ENCODE results near the gene IBTK. TPM values are rescaled to one million over a fixed set of nuclear protein-coding genes. Genes with fewer than 3 reads are reported as not detected.

Gene IBTK
- total RNA-seq, 4 donors from 2014 or later: 26.2 to 38.6 (median 27.2) TPM

- Histone ChIP-seq H3K9me3 (no peaks in the 10 kb centered on the region), H3K4me1 (no peaks in the 10 kb centered on the region), H3K27ac (replicated peaks in 1 of 4) (no peak overlapping the region), H3K4me3 (no peak overlapping the region), H3K36me3 (peaks cover 22 to 97% (median 70%) of the 10 kb centered on the region in 4 donors), H3K27me3 (no peaks in the 10 kb centered on the region)
- 47% methylated on average over 1 of the region's 1 CpG for WGBS
- no peak for DNase-seq (ENCODE audit: extremely low spot score)
- TF ChIP-seq CTCF (IDR thresholded peaks at IDR 0.05) (no peak), POLR2A (IDR thresholded peaks at IDR 0.05; ENCODE audit: low read depth) (no peak), EP300 (IDR thresholded peaks at IDR 0.05) (no peak), POLR2AphosphoS5 (IDR thresholded peaks at IDR 0.05) (no peak)
- intact Hi-C loops (cut with DNase I): loop anchor here (10.0 kb wide), 1 partner anchor 928 kb away; no protein-coding TSS in a partner anchor
Observed at GRCh38 chr6:82217018-82217586, 30.4 kb downstream of the IBTK start.

- Histone ChIP-seq H3K27me3 (no peaks in the 10 kb centered on the region), H3K27ac (replicated peaks in 1 of 4) (no peak overlapping the region), H3K36me3 (peaks cover 22 to 95% (median 69%) of the 10 kb centered on the region in 4 donors), H3K4me1 (no peaks in the 10 kb centered on the region), H3K4me3 (no peak overlapping the region), H3K9me3 (no peaks in the 10 kb centered on the region)
- 71% methylated on average over 2 of the region's 2 CpGs for WGBS
- TF ChIP-seq POLR2A (IDR thresholded peaks at IDR 0.05; ENCODE audit: low read depth): no peak
- no peak for TF ChIP-seq EP300 (IDR thresholded peaks at IDR 0.05)
- no peak for TF ChIP-seq POLR2AphosphoS5 (IDR thresholded peaks at IDR 0.05)
- TF ChIP-seq CTCF (IDR thresholded peaks at IDR 0.05): no peak
- no peak for DNase-seq (ENCODE audit: extremely low spot score)
- intact Hi-C loops (cut with DNase I): loop anchor here (10.0 kb wide), 1 partner anchor 928 kb away; no protein-coding TSS in a partner anchor
Observed at GRCh38 chr6:82216549-82216948, 31.0 kb downstream of the IBTK start.

GRCh38 chr6:82211326-82211725, 36.2 kb downstream of the IBTK start:
- intact Hi-C loops (cut with DNase I): loop anchor here (10.0 kb wide), 1 partner anchor 933 kb away; no protein-coding TSS in a partner anchor

GRCh38 chr6:82208913-82209312, 38.6 kb downstream of the IBTK start:
- Histone ChIP-seq H3K4me3 (no peak overlapping the region), H3K9me3 (no peaks in the 10 kb centered on the region), H3K4me1 (peaks cover 5 to 27% (median 18%) of the 10 kb centered on the region in 4 donors), H3K36me3 (peaks cover 4 to 50% (median 39%) of the 10 kb centered on the region in 4 donors), H3K27ac (replicated peaks in 1 of 4) (no peak overlapping the region), H3K27me3 (no peaks in the 10 kb centered on the region)
- WGBS: 89% methylated on average over 4 of the region's 4 CpGs
- intact Hi-C loops (cut with DNase I): no loop called here
- no peak for TF ChIP-seq POLR2A (IDR thresholded peaks at IDR 0.05; ENCODE audit: low read depth)
- TF ChIP-seq EP300 (IDR thresholded peaks at IDR 0.05): no peak
- TF ChIP-seq CTCF (IDR thresholded peaks at IDR 0.05): no peak
- no peak for TF ChIP-seq POLR2AphosphoS5 (IDR thresholded peaks at IDR 0.05)
- no peak for DNase-seq (ENCODE audit: extremely low spot score)

More at GRCh38 chr6:82211326-82211725, 36.2 kb downstream of the IBTK start:
- DNase-seq (ENCODE audit: extremely low spot score): no peak
- no peaks in the 10 kb centered on the region for H3K27me3 ChIP-seq
- H3K36me3 ChIP-seq: peaks cover 22 to 69% (median 53%) of the 10 kb centered on the region in 4 donors
- peaks cover 2 to 17% (median 5%) of the 10 kb centered on the region in 4 donors for H3K4me1 ChIP-seq
- H3K4me3 ChIP-seq: no peak overlapping the region
- H3K27ac ChIP-seq (replicated peaks in 1 of 4): no peak overlapping the region
- WGBS: 94% methylated on average over 2 of the region's 2 CpGs
- no peak for TF ChIP-seq CTCF (IDR thresholded peaks at IDR 0.05)
- no peak for TF ChIP-seq POLR2A (IDR thresholded peaks at IDR 0.05; ENCODE audit: low read depth)
- no peak for TF ChIP-seq POLR2AphosphoS5 (IDR thresholded peaks at IDR 0.05)
- TF ChIP-seq EP300 (IDR thresholded peaks at IDR 0.05): no peak
- H3K9me3 ChIP-seq: no peaks in the 10 kb centered on the region

Data from esophagus muscularis mucosa (tissue), 4 donors.